ENCODE results near the gene LRRN2.

Gene LRRN2

DNA sequence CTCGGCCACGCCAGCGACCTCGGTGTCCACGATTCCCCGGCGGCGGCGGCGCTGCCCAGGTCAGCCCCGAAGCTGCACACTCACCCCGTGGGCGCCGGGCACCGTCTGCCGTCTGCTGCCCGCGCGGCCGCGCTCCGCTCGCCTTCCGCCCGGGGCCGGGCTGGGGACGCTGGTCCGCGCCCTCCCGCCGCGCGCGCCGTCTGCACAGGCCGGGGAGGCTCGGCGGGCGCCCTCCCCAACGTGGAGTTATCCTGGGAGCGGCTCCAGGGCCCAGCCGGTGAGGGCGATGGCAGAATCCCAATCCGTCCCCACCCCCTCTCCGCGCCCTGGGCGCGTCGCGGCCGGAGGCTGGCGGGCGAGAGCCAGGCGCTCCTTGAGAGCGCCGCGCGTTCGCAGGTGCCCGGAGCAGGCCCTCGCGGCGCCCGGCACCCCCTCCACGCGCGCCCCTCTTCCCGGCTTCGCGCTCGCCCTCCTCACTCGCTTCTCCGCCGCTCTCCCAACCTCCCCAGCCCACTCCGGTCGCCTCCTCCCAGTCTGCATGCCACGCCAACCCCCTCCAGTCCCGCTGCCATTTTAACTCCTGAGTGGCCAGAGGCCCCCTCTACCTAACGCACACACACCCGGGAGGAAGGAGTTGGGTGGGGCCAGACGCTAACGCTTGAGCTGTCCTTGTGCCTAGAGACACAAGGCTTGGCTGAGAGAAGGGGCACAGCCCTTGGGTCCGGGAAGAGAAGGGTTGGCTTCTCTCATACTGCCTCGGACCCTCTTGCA lies at the start of gene LRRN2:
Gene LRRN2, minus strand, starts transcription at position 503 of the 771 bp plus-strand sequence. CDS start 65,746 bp downstream, outside the sequence.
- Histone ChIP-seq H3K36me3 (peaks cover 27% of the 10 kb centered on the region), H3K4me3 (ENCODE audit: low read depth, low read length) (peak within 1 kb of the TSS; percentile 74), H3K27ac (peak within 1 kb of the TSS; percentile 86), H3K27me3 (ENCODE audit: insufficient read depth, low read depth, severe bottlenecking) (no peaks in the 10 kb centered on the region), H3K9me3 (ENCODE audit: severe bottlenecking) (no peaks in the 10 kb centered on the region)
- DNase-seq, result peak; percentile 92
- no peak for TF ChIP-seq CTCF (IDR thresholded peaks at IDR 0.05; ENCODE audit: low read depth, low read length)

DNA sequence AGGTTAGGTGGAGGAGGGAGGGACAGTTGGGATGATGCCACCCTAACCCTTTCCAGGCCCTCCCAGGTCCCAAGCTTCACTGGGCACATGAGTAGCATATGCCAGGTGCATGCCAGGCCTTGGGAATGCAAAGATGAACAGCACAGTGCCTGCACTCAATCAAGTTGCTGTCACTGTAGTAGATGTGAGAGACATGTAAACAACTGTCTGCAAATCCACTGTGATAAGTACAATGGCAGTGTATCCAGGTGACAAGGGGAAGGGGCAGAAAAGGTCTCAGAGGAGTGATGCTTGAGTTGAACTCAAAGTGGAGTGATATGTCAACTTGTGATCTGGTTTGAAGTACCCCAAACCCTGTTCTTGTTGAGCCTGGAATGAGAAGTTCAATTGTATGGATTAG lies 49.5 kb upstream of the LRRN2 start:
- TF ChIP-seq CTCF (IDR thresholded peaks at IDR 0.05; ENCODE audit: low read depth, low read length), result no peak
- Histone ChIP-seq H3K27me3 (ENCODE audit: insufficient read depth, low read depth, severe bottlenecking) (no peaks in the 10 kb centered on the region), H3K27ac (no peak overlapping the region), H3K9me3 (ENCODE audit: severe bottlenecking) (peaks cover 25% of the 10 kb centered on the region), H3K4me3 (ENCODE audit: low read depth, low read length) (no peak overlapping the region), H3K36me3 (no peaks in the 10 kb centered on the region)
- no peak for DNase-seq

DNA sequence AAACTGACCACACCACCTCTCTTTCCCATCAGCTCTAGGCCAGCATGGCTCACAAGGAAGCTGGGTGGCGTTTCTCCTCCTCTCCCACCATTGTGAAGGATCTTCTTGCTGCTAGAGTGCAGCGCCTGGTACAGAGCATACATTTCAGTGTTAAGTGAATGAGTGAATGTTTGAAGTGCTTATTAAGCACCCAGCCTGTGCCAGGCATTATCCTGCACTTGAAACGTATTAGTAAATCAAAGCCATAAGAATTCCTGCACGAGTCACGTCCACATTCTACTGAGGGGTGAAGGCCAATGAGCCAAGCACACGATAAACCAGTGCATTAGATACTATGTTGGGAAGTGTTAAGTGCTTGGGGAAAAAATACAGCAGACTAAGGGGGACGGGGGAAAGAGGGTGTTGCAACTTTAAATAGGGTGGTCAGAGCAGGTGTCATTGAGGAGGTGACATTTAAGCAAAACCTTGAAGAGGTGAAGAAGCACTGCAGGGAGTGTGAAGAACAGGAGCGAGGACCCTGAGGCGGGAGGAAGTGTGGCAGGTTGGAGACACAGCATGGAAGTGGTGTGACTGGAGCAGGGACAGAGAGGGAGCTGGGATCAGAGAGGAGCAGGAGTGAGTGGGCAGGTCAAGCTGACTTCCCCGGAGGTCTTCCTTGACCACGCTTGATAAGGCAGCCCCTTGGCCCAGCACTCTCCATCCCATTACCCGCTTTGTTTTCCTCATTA lies 48.5 kb upstream of the LRRN2 start:
- Histone ChIP-seq H3K9me3 (ENCODE audit: severe bottlenecking) (peaks cover 17% of the 10 kb centered on the region), H3K36me3 (no peaks in the 10 kb centered on the region), H3K27ac (peak overlapping the region; percentile 79), H3K27me3 (ENCODE audit: insufficient read depth, low read depth, severe bottlenecking) (no peaks in the 10 kb centered on the region), H3K4me3 (ENCODE audit: low read depth, low read length) (no peak overlapping the region)
- DNase-seq, result no peak
- TF ChIP-seq CTCF (IDR thresholded peaks at IDR 0.05; ENCODE audit: low read depth, low read length), result no peak

DNA sequence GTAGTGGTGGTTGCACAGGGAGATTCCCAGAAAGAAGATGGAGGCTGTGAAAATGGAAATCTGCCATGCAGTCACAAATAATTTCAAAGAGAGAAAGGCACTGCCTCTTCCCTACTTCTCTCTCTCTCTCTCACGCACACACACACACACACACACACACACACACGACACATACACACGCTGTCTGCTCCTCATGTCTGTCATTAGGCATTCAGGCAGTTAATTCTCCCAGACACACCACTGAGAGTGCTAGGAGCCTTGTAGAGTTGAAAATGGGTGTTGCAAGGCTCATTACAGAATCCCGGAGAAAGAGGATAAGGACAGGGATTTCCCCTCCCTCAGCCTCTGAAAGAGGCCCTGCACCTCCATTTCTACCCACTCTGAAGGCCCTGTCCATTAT lies 47.8 kb upstream of the LRRN2 start:
- no peaks in the 10 kb centered on the region for H3K27me3 ChIP-seq (ENCODE audit: insufficient read depth, low read depth, severe bottlenecking)
- peaks cover 10% of the 10 kb centered on the region for H3K9me3 ChIP-seq (ENCODE audit: severe bottlenecking)
- no peak for TF ChIP-seq CTCF (IDR thresholded peaks at IDR 0.05; ENCODE audit: low read depth, low read length)
- no peak overlapping the region for H3K4me3 ChIP-seq (ENCODE audit: low read depth, low read length)
- H3K36me3 ChIP-seq, result no peaks in the 10 kb centered on the region
- peak; percentile 59 for DNase-seq
- H3K27ac ChIP-seq, result peak overlapping the region; percentile 79

GRCh38 chr1:204731985-204732575 lies 46.5 kb upstream of the LRRN2 start:
- no peak for TF ChIP-seq CTCF (IDR thresholded peaks at IDR 0.05; ENCODE audit: low read depth, low read length)
- Histone ChIP-seq H3K36me3 (no peaks in the 10 kb centered on the region), H3K27me3 (ENCODE audit: insufficient read depth, low read depth, severe bottlenecking) (no peaks in the 10 kb centered on the region), H3K27ac (peak overlapping the region; percentile 79), H3K9me3 (ENCODE audit: severe bottlenecking) (no peaks in the 10 kb centered on the region), H3K4me3 (ENCODE audit: low read depth, low read length) (peak overlapping the region; percentile 23)
- DNase-seq, result peak; percentile 87
